ENCODE data around the gene KLHL9.

DNA sequence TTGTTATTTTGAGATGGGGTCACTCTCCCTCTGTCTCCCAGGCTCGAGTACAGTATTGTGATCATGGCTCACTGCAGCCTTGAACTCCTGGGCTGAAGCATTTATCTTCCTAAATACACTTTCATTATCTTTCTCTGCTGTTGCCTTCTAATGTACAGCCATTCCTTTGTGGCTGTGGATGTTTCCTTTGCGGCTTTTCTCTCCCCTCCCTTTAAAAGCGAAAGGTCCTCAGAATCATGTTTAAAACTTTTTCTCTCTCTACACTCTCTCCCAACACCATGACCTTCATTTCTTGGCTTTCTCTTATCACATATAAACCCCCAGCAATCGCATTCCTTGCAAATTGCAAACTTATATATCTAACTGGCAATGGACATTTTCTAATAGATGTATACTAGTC is 48.4 kb upstream of the KLHL9 start:
- TF ChIP-seq CTCF (conservative IDR thresholded peaks at IDR 0.05; ENCODE audit: low read depth, low read length) (no peak), EZH2 (IDR thresholded peaks at IDR 0.05; ENCODE audit: borderline replicate concordance, low read depth, low read length, poor library complexity, severe bottlenecking) (no peak)

Measured in A673 (cell line).